Ascending aorta (tissue), 2 donors: ENCODE results near the gene TCF4. TPM values are rescaled to one million over a fixed set of nuclear protein-coding genes. Genes with fewer than 3 reads are reported as not detected.

Experiments used
- DNase-seq, 2 donors: peaks; one replicate each; pipeline ENCODE4 v3.0.0-alpha.2; 2019; ENCODE audit warnings: low spot score in 2 of 2
- H3K27ac ChIP-seq, 2 donors: fragments of 200-600 bp; sonication (generic); one replicate each; pipeline ENCODE4 v1.5.1; 2016 to 2017; ENCODE audit warnings: mild to moderate bottlenecking in 1 of 2
- H3K27me3 ChIP-seq: fragments of 200-600 bp; sonication (generic); one replicate; pipeline ENCODE4 v1.5.1; 2017
- H3K36me3 ChIP-seq, 2 donors: fragments of 200-600 bp; sonication (generic); one replicate each; pipeline ENCODE4 v1.5.1; 2016
- H3K4me1 ChIP-seq, 2 donors: fragments of 200-600 bp; sonication (generic); one replicate each; pipeline ENCODE4 v1.5.1; 2016 to 2017; ENCODE audit warnings: mild to moderate bottlenecking in 1 of 2
- H3K4me3 ChIP-seq, 2 donors: fragments of 200-600 bp; sonication (generic); one replicate each; pipeline ENCODE4 v1.5.1; 2016 to 2017; ENCODE audit warnings: mild to moderate bottlenecking in 1 of 2
- H3K9me3 ChIP-seq, 2 donors: fragments of 200-600 bp; sonication (generic); one replicate each; pipeline ENCODE4 v1.5.1; 2016
- intact Hi-C: fragments of 100-400 bp; cut with DNase I; formaldehyde crosslinking; loops from one replicate; pipeline ENCODE4 v1.15.1; 2023
- total RNA-seq: library from RNA; depleted of rRNA; stranded (reverse); fragments of >200 nt; gene quantifications from one replicate; pipeline ENCODE4 v1.1.0, GENCODE V29; 2016
- TF ChIP-seq, protein P1 (sequence below), 3 experiments: fragments of 200-600 bp in 2 of 3; fragments of 450-650 bp in 1 of 3; sonication (generic) in 2 of 3; IDR thresholded peaks; one replicate each; pipeline ENCODE4 v1.5.1; 2016 to 2019; ENCODE audit warnings: antibody characterized with exemption in 3 of 3, mild to moderate bottlenecking in 1 of 3, moderate library complexity in 1 of 3

TCF4 gene
- total RNA-seq, 1 donor from 2014 or later, result 180 TPM

DNA sequence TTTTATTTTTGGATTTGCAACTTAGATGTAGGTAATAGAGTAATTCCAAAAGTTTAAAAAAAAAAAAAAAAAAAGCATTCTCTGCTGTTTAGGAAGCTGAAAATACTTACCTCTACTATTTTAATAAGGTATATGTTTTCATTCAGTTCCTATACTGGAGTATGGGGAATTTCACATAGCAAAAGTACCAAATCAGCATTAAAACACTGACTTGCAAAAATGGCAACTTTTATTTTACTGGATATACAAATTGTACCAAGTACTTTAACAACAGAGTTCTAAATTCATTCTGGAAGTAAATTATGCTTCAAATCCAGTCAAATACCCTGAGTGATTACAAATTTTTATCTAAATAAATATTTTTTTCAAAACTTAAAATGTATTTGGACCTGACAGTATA lies 76.7 kb downstream of the TCF4 start:
- DNase-seq, result no peak

DNA sequence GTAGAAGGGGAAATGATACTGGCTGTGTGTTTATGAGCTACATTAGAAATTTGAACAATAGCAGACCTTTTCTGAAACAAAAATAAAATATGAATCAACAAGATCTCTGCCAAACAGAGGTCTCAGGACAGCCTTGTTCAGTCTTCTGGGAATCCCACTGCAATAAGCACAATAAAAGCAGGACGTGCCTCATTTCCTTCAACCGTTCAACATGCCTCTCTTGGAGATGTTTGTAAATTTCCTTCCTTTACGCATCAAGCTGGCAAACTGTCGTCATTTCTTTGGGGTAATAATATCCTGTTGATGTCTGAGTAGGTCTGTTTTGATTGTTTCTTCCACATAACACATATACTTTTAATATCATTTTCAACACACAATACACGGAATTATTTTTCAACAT lies 77.2 kb downstream of the TCF4 start:
- H3K9me3 ChIP-seq, result no peaks in the 10 kb centered on the region
- intact Hi-C loops, result no loop called here
- no peaks in the 10 kb centered on the region for H3K27me3 ChIP-seq
- no peak for DNase-seq
- H3K36me3 ChIP-seq, result no peaks in the 10 kb centered on the region
- TF ChIP-seq, protein P1, sequence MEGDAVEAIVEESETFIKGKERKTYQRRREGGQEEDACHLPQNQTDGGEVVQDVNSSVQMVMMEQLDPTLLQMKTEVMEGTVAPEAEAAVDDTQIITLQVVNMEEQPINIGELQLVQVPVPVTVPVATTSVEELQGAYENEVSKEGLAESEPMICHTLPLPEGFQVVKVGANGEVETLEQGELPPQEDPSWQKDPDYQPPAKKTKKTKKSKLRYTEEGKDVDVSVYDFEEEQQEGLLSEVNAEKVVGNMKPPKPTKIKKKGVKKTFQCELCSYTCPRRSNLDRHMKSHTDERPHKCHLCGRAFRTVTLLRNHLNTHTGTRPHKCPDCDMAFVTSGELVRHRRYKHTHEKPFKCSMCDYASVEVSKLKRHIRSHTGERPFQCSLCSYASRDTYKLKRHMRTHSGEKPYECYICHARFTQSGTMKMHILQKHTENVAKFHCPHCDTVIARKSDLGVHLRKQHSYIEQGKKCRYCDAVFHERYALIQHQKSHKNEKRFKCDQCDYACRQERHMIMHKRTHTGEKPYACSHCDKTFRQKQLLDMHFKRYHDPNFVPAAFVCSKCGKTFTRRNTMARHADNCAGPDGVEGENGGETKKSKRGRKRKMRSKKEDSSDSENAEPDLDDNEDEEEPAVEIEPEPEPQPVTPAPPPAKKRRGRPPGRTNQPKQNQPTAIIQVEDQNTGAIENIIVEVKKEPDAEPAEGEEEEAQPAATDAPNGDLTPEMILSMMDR (IDR thresholded peaks at IDR 0.05), result no peak
- peak overlapping the region; percentile 63 to 65 for H3K27ac ChIP-seq
- peaks cover 0 to 6% of the 10 kb centered on the region in 2 donors for H3K4me1 ChIP-seq
- peak overlapping the region; percentile 40 to 41 for H3K4me3 ChIP-seq

More for the DNA sequence above, 76.7 kb downstream of the TCF4 start:
- peaks cover 0 to 6% of the 10 kb centered on the region in 2 donors for H3K4me1 ChIP-seq
- peak overlapping the region in 1 of 2 donors; percentile 41 for H3K4me3 ChIP-seq
- TF ChIP-seq, protein P1 (IDR thresholded peaks at IDR 0.05), result no peak
- peak overlapping the region in 1 of 2 donors; percentile 65 for H3K27ac ChIP-seq
- no peaks in the 10 kb centered on the region for H3K27me3 ChIP-seq
- no peaks in the 10 kb centered on the region for H3K36me3 ChIP-seq
- H3K9me3 ChIP-seq, result no peaks in the 10 kb centered on the region
- intact Hi-C loops, result no loop called here

DNA sequence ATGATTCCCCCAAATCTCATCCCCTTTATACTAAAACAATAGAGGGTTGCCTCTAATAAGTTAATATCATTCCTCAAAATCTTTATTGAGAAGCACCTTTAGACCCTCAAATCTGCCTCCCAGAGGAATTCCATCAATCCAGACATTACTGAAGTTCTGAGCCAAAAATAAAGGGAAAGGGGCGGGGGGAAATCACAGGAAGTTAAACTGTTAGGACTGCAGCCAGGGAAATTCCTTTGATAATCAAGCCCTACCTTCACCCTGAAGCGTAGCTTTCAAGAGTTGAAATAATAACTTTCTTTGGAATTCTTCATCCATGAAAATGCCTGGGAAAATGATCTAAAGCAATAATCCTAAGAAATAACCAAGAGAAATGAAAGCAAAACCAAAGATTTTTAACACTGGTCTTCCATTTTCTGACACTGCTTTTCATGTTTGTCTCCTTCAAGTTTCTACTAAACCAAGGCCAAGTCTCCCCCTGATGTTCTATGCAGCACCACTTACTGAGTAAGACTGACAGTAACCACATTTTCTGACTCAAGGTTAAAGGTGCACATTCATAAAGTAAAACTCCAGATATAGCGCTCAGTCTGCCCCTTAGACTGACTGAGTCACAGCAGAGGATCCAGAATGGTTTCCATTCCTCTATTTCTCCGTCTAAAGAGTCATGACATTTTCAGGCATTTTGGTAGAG lies 78.2 kb downstream of the TCF4 start:
- H3K36me3 ChIP-seq, result no peaks in the 10 kb centered on the region
- H3K27me3 ChIP-seq, result no peaks in the 10 kb centered on the region
- no peak for DNase-seq
- peak overlapping the region; percentile 63 to 65 for H3K27ac ChIP-seq
- peaks cover 0 to 6% of the 10 kb centered on the region in 2 donors for H3K4me1 ChIP-seq
- TF ChIP-seq, protein P1 (IDR thresholded peaks at IDR 0.05), result no peak
- H3K9me3 ChIP-seq, result no peaks in the 10 kb centered on the region
- peak overlapping the region; percentile 40 to 41 for H3K4me3 ChIP-seq
- intact Hi-C loops, result no loop called here

- H3K36me3 ChIP-seq, result no peaks in the 10 kb centered on the region
- H3K27ac ChIP-seq, result peak overlapping the region in 1 of 2 donors; percentile 65
- no peaks in the 10 kb centered on the region for H3K9me3 ChIP-seq
- intact Hi-C loops, result no loop called here
- peaks cover 0 to 6% of the 10 kb centered on the region in 2 donors for H3K4me1 ChIP-seq
- H3K4me3 ChIP-seq, result no peak overlapping the region
- no peaks in the 10 kb centered on the region for H3K27me3 ChIP-seq
- TF ChIP-seq, protein P1 (IDR thresholded peaks at IDR 0.05), result no peak
- DNase-seq, result no peak
Observed at GRCh38 chr18:55508651-55509050, 79.3 kb downstream of the TCF4 start.

- Histone ChIP-seq H3K9me3 (no peaks in the 10 kb centered on the region), H3K27ac (no peak overlapping the region), H3K27me3 (no peaks in the 10 kb centered on the region), H3K4me1 (no peaks in the 10 kb centered on the region), H3K4me3 (no peak overlapping the region), H3K36me3 (no peaks in the 10 kb centered on the region)
- TF ChIP-seq, protein P1 (IDR thresholded peaks at IDR 0.05), result no peak
- intact Hi-C loops, result no loop called here
- no peak for DNase-seq
Observed at GRCh38 chr18:55506074-55506473, 81.9 kb downstream of the TCF4 start.
